SKM-1 treated with dmso at 0.1 percent for 144 hours (cell line): ENCODE data around the gene IVD.
A peak's percentile ranks its signal among the peaks of the same experiment; 100 is the strongest.
"Not testable (repeated sequence)": the region's sequence is repeated elsewhere in the genome, so short reads cannot be mapped to it uniquely, and the experiment has no call there.

Source experiments
- DNase-seq: peaks from one replicate; lab custom pipeline; 2025; ENCODE audit not compliant: unreplicated experiment; lab: John Stamatoyannopoulos, UW

Gene IVD

DNA sequence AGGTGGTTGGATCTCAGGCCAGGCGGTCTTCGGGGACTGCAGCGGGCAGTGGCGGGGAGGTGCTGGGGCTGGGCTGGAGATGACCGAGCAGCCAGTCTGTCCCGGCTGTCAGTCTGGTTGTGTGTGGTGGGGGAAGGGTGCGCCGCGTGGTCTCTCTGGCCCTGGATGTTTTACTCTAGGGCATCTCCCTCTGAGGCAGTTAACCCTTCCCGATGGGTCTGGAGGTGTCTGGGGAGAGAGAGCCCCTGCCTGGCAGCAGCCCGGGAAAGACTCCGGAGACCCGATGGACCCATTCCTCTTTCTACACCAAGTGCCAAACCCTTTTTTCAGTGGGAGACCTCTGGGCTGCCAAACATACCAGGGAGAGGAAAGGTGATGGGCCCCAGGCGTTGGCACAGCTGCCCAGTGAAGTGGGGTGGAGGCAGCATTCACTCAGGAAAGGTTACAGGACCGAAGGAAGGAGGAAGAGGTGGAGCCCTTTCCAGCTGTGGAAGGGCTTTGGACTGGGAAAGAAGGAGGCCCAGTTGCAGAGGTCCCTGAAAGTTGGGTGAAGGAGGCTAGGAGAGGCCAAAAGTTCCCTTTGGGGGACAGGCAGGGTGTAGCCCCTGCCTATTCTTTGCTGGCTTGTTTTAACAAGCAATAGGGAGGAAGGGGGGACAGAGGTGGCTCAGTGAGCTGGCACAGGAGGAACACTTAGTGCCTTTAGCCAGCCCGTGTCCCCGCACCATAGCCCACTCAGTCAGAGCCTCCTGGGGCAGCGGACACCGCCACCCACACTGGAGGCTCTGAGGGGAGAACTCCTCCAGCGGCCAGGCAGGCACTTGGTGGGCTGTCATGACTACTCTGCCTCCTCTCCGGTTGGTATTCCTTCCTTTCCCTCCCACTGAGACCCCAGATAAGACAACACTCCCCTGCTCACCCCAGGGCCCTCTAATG, 32.4 kb downstream of the IVD start:
- DNase-seq, result no peak

DNA sequence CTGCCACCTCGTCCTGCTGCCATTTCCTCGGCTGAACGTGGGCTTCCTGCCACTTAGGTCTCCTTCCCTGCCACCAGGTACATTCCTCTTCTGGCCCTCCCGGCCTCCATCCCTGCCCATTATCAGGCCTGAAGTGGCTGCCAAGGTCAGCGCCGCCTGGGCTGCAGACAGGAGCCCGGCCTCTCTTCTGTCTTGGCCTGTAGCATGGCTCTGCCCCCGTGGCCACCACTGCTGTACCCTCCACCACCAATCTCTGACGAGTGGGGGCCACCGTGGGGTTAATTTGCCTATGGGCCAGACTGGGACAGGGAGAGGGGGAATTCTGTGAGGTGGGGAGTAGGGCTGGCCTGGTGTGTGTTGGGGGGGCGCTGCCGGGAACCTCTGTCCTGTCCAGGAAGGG, 33.1 kb downstream of the IVD start:
- no peak for DNase-seq

DNA sequence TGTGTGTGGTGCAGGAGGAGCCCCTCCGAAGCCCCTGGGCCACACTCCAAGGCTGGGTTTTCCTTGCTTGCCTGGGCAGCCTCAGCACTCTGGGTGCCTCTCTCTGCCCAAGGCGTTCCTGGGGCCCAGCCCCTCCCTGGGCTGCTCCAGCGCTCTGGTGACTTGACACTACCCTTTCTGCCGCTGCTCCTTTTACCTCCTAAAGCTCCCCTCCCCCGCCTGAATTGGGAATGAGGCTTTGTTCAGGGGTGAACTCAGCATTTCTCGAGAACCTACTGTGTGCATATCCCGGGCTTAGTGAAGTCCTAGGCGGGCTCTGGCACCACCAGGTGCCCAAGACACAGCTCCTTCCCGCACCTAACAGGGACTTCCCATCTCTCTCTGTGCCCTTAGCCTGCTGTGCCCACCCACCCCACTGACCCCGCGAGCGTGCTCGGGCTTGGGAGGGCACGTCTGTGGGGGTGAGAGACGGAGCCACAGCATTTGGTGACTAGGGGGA, 33.9 kb downstream of the IVD start:
- DNase-seq, result no peak

DNA sequence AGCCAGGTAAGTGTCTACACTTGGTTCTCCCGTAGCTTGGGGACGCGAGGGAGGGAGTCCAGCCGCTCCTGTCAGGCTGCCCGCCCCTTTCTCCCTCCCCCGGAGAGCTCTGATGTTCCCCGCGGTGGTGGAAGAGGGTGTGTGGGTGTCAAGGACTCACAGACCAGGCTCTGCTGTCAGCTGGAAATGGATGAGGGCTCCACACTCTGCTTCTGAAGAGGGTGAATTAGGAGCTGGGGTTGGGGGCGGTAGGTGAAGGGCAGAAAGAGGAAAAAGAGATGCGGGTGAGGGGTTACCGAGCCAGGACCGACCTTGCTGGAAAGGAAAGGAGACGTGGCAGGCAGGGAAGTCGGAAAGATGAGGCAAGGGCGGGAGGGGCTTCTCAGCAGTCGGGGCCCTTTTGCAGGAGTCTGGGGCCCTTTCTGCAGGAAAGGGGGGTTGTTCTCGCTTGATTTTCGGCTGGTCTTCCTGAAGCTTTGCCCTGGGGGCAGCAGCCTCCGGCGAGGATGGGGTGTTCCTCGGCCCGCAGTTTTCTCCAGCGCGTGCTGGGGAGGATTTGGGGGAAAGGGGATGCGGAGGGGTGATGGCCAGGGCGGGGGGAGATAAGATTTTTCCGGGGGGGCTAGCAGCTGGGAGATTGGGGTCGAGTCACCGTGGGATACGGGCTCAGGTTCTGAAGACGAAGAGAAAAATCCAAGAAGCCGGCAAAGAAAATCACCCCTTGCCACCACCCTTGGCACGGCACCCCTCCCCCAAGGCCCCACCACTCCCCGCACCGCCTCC, 34.6 kb downstream of the IVD start:
- DNase-seq, result no peak

DNA sequence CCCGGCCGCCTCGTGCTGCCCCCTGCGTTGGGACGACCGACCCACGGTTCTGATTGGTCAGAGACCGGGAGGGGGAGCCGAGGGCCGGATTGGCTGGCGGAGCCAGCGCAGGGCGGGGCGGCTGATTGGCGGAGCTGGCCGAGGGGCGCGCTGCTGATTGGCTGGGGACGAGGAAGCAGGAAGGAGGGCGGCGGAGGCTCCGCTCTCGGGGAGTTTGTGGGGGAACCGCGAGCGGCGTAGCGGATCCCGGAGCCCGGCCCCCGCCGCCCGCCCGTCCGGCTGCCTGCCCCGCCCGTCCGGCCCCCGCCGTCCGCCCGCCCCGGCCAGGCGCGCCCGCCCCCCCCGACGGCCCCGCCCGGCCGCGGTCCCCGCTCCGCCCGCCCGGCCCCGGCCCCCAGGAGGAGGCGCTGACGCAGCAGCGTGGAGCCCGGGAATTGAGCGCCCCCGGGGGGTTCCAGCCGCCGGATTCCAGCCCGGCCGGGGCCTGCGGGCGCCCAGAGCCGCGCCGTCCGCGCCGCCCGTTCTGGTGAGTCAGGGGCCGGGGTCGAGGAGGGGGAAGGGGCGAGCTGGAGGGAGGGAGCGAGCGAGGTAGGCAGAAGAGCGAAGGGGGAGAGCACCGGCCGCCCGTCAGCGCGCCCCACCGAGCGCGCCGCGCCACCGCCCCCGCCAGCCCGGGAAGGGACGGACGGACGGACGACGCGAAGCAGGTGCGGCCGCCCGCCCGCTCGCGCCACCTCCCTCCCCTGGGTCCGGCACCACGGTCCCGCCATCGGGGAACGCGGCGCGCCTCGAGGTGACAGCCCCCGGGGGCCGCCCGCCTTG, 35.4 kb downstream of the IVD start, which contains the start of gene BAHD1:
Gene BAHD1, plus strand, starts transcription at position 211 of the 822 bp plus-strand sequence. CDS start 17,512 bp downstream, outside the sequence.
- DNase-seq, result peak; percentile 92

DNA sequence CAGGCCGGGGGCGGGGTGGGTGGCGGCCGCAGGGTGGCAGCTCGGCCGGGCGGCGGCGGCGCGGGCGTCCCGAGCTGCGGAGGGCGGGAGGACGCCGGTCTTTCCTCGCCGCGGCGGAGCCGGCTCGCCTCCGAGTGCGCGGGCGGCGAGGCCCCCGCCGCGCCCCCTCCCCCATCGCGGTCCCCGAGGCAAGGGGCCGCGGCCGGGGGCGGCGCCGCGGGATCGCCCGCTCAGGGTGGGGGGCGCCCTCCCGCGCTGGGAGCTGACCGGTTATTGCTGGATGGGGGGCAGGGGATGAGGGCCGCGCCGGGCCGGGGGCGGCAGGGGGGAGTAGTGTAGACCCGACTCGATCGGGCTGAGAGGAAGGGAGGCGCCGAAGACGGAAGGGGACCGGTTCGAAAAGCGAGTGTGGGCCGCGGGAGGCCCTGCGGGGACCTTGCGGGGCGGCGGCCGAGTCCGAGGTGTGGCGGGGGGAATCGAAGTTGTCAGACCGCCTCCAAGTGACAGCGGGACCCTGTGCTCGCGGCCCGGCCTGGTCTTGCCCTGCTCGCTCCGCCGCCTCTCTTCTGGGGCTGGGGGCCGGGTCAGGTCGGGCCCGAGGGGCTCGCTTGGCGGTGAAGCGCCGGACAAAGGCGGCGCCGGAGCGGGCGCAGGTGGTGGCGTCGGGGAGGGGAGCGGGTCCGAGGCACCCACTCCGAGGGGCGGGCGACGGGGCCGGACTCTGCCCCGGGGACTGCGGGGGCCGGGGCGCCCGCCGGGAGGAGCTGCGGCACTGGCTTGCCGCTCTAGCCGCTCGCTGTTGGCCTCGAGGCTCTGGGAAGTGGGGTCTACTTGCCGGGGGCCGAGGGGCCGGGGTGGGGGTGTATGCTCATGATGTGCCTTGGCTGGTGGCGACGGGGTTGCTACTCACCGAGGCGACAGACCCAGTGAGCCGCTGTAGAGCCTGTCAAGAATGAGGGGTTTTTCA, 36.3 kb downstream of the IVD start:
- no peak for DNase-seq

DNA sequence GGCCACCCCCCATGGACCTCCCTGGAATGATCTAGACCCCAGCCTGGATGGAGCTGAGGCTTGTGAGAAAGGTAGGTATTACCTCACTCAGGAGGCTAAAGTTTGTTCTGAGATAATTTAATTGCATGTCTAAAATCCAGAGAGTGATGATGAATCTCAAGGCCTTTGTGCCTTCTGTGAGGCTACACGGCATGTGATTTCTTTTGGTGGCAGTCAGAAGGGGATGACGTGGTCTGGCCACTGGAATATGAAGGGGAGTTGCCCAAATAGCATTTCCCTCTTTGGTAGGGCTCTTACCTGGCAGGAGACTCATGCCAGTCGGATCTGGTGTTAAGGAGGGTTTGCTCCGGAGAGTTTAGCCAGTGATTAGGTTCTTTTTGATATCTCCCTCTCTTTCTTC, 37.7 kb downstream of the IVD start:
- no peak for DNase-seq

DNA sequence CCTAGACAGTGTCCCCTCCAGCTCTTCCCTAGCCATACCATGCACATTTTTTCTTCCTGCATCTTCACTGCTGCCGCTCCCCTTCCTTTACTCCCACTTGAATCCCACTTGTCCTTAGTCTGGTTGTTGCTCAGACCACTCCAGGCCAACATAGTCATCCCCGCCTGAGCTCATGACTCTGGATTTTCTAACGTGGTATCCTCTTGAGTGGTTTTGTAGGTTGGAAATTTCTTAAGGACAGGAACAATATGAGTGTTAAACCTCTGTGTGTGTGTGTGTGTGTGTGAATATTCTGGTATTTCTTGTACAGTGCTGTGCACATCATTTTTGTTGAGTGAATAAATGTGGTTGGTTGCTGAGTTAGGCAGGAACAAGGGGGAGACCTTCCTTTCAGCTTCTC, 38.3 kb downstream of the IVD start:
- DNase-seq, result no peak

DNA sequence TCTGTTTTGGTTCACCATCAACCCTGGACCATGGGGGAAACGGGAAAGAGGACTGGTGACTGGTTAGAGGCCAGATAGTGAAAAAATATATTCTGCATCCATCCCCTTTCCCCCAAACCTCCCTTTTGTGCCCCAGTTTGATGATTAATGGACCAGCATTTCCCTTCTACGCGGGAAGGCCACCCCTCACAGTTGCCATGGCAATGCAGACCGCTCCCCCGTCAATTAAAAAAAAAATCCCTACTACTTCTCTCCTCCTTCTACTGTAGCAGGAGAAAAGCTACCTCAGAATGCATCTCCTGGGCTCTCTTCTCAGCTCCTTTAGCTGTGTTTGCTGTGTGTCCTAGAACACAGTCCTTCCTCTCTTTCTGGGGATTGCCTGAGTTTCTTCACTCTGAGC, 39.1 kb downstream of the IVD start:
- DNase-seq, result no peak

DNA sequence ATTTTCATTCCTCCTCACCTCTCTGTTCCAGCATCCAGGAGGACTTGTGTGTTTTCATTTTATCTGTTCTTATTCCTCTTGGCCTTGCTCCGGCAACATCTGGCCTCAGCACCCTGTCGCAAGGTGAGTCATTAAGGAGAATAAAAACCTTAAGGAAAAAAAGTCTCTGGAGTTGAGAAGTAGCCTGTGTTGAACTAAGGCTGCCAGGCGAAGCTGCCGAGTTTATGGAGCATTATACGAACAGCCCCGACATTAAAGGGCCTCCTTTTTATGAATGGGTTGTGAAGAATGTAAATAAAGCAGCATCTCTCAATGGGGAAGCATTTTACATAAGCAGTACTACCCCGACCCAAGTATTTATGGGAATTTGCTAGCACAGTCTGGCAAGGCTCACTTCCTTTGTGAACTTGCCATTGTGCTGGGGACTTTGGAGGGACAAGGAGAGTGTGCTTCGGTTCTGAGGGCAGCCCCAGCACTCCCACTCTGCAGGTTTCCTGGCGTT, 39.9 kb downstream of the IVD start:
- DNase-seq, result no peak

DNA sequence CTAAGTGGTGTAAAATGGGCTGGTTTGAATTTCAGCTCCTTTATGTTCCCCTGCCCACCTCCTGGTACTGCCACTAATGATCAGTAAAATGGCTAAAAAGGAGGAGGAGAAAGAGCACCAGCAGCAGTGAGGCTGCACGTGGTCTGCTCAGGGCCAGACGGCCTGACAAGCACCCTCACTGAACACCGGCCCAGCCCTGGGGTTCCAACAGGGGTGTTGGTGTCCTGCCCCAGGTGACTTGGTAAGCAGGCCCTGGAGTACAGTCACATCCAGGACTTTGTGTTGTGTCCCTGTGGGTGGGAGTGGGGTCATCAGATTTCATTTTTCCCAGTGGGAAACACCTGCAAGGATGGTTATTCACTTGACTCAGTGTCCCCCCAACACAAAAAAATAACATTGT, 40.5 kb downstream of the IVD start:
- DNase-seq, result no peak

DNA sequence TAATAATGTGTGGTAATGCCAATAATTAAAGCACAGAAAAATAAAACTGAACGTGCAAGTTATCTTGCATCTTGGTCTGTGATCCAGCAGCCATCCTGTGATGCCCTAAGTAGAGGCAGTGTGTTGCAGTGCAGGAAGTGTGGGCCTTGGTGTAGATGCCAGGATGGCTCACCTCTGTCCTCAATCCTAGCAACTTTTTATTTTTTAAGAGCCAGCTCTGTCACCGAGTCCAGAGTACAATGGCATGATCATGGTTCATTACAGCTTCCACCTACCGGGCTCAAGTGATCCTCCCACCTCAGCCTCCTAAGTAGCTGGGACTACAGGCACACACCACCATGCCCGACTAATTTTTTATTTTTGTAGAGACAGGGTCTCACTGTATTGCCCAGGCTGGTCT, 42.8 kb downstream of the IVD start:
- DNase-seq, result no peak

DNA sequence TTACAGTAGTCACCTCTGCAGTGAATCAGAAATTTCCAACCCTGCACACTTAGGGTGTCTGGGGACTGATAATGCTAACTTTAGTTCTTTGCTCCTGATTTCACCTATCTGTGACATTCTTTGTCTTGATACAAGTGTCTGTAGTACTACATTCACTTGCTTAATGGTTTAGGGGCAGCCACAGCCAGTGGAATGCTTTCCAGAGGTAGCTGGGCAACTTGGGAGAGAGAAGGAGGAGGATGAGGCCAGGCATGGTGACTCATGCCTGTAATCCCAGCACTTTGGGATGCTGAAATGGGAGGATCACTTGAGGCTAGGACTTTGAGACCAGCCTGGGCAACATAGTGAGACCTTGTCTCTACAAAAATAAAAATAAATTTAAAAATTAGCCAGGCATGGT, 43.7 kb downstream of the IVD start:
- DNase-seq, result no peak

DNA sequence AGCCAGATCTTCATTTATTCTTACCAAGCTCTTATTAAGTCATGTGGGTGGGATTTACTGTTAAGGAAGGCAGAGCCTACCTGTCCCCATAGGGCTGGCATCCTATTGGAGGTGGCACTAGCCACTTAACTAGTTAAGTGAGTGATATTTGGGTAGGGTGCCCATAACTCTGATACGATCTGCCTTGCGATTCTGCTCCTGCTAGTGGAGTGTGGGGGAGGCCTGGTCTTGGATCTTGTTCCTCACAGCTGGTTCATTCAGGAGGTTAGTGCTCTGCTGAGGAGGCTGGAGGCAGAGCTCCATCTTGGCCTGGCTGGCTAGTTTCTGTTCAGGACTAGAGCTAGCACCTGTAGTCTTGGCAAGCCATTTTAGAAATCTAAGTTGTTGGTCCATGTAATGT, 44.5 kb downstream of the IVD start:
- DNase-seq, result no peak

DNA sequence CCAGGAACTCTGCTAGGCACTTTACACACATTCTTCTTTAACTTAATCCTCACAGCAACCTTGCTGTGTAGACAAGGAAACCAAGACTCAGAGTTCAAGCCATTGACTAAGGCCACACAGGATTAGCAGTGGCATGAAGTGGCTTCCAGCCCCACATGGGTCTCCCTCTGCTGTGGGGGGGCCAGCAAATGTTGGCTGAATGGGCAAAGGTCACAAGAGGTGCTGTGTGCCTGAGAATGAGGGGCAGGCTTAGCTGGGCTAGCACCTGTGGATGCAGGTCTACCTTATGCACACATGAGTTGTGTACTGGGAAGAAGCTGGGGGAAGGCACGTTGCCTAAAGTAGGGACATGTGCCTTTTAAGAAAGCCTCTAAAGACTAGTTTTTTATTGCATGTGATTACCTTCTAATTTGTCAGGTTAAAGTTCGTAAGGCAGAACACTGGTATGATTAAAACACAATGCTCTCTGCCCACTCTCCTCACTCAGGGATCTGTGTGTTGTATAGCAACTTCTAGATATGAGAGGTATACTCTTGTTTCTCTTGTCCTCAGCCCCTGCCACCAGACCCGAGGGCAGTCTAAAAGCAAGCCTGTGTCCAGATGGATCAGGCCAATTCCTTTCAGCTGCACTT, 46.0 kb downstream of the IVD start:
- no peak for DNase-seq

DNA sequence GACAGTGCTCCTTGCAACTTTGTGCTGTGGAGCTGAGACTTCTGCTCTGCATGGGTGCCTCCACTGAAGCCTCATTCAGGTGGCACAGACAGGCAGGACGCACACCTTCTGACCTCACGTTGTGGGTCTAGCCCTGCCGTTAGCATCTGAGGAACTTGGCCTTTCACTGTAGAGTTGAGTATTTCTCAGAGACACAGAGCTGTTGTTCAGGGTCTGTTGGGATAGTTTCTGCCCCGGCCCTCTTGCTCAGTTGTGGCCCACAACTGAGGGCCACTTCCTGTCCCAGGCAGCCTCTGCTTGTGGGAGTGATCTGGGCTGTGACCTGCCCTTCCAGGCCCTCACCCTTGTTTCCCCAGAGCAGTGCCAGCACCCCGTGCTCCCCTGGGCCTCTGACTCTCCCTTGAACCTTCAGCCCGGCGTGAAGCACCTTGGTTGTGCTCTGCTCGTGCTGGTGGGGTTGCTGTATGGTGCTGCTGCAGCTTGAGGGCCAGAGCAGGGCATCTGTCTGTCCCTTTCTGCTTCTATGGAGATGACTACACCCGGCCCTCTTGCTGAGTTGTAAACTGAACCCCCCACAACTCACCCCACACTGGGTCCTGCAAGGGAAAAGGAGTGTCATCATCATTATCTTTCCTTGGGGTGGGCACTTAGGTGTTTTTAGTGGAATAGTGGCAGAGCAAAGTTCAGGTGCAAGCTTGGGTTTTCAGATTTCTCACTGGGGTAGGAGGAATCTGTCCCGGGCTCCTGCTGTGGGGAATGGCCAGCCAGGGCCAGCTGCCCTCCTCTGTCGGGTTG, 46.9 kb downstream of the IVD start:
- DNase-seq, result no peak

DNA sequence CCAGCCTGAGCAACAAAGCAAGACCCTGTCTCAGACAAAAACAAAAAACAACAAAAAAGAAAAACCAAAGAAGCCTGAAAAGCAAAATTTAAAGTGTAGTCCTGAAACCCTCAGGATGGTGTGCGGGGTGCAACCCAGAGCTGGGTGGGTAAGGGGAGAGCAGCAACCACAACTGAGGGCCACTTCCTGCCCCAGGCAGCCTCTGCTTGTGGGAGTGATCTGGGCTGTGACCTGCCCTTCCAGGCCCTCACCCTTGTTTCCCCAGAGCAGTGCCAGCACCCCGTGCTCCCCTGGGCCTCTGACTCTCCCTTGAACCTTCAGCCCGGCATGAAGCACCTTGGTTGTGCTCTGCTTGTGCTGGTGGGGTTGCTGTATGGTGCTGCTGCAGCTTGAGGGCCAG, 48.3 kb downstream of the IVD start:
- DNase-seq, result not testable (repeated sequence)

DNA sequence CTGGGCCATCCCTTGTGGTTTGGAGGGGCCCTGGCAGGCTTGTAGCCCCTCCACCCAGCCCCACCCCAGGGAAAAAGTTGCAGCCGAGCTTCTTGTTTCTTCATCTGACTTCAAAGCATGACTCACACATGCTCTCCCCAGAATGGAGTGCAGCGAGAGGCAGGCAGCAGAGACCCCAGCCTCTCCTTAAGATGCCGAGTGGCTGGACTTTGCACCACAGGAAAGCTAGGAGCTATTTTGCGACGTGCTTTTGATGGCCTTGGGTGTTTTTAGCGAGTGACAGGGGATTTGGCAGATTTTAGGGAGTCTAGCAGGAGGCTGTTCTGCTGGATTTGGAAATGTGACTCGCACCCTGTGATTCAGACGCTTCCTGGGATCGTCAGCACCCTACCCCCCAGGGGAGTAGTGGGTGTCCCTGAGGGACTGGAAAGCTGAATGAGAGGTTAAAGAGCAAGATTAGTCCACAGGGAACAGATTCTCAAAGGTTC, 49.4 kb downstream of the IVD start:
- no peak for DNase-seq
